CD4-positive, alpha-beta T cell treated with Interleukin-4 for 4 hours (primary cell): ENCODE measurements around the gene VPREB3.
"Not testable (repeated sequence)": the region's sequence is repeated elsewhere in the genome, so short reads cannot be mapped to it uniquely, and the experiment has no call there.

Source experiments
- DNase-seq: peaks from one replicate; pipeline ENCODE4 v3.0.0-alpha.2; 2020

Gene VPREB3

GRCh38 chr22:23763954-23764353 is 9.7 kb upstream of the VPREB3 start:
- DNase-seq: no peak

GRCh38 chr22:23763579-23763945 is 9.3 kb upstream of the VPREB3 start:
- peak; percentile 30 for DNase-seq

GRCh38 chr22:23762842-23763578 is 8.8 kb upstream of the VPREB3 start, which contains the start of gene C22orf15:
C22orf15 (plus strand) TSS chr22:23762990; CDS start chr22:23763307, 317 bp downstream.
- no peak for DNase-seq

- no peak for DNase-seq
Observed at GRCh38 chr22:23760056-23760455, 5.8 kb upstream of the VPREB3 start.

- DNase-seq: no peak
Observed at GRCh38 chr22:23759566-23759965, 5.3 kb upstream of the VPREB3 start.

GRCh38 chr22:23756891-23757290 is 2.7 kb upstream of the VPREB3 start:
- no peak for DNase-seq

- DNase-seq: no peak
Observed at GRCh38 chr22:23755711-23756110, 1.5 kb upstream of the VPREB3 start.

- no peak for DNase-seq
Observed at GRCh38 chr22:23754980-23755636, 883 bp upstream of the VPREB3 start.

GRCh38 chr22:23753385-23753784 is 840 bp downstream of the VPREB3 start:
- no peak for DNase-seq

- DNase-seq: no peak
Observed at GRCh38 chr22:23752750-23753149, 1.5 kb downstream of the VPREB3 start.

- no peak for DNase-seq
Observed at GRCh38 chr22:23752090-23752691, 2.0 kb downstream of the VPREB3 start.

GRCh38 chr22:23751441-23751996 is 2.7 kb downstream of the VPREB3 start:
- no peak for DNase-seq

GRCh38 chr22:23750714-23751440 is 3.3 kb downstream of the VPREB3 start, which contains the start of gene ZNF70:
ZNF70 (minus strand) TSS chr22:23751112; CDS start chr22:23745140, 5,972 bp downstream.
- DNase-seq: peak; percentile 79

- DNase-seq: no peak
Observed at GRCh38 chr22:23750367-23750713, 3.9 kb downstream of the VPREB3 start.

GRCh38 chr22:23749841-23750301 is 4.4 kb downstream of the VPREB3 start:
- no peak for DNase-seq

- DNase-seq: no peak
Observed at GRCh38 chr22:23745791-23746190, 8.4 kb downstream of the VPREB3 start.

GRCh38 chr22:23744485-23744884 is 9.7 kb downstream of the VPREB3 start:
- no peak for DNase-seq

- DNase-seq: no peak
Observed at GRCh38 chr22:23744001-23744400, 10.2 kb downstream of the VPREB3 start.

- DNase-seq: no peak
Observed at GRCh38 chr22:23743303-23743705, 10.9 kb downstream of the VPREB3 start.

- no peak for DNase-seq
Observed at GRCh38 chr22:23742505-23743264, 11.5 kb downstream of the VPREB3 start.

GRCh38 chr22:23737696-23738095 is 16.5 kb downstream of the VPREB3 start:
- no peak for DNase-seq

GRCh38 chr22:23728108-23728507 is 26.1 kb downstream of the VPREB3 start:
- not testable (repeated sequence) for DNase-seq
